HG03175 (cell line): ENCODE results near the gene PGAM5.

Experiments
- ATAC-seq: cut with Tn5 transposase; IDR thresholded peaks from one replicate; pipeline ENCODE4 v1.9.1; 2021; ENCODE audit warnings: mild to moderate bottlenecking, moderate library complexity; ENCODE audit not compliant: unreplicated experiment

Gene PGAM5

GRCh38 chr12:132710405-132711079, at the start of gene PGAM5:
PGAM5 (plus strand) TSS chr12:132710842; CDS start chr12:132710877, 35 bp downstream.
- ATAC-seq = peak; percentile 89

GRCh38 chr12:132660996-132661395, 49.6 kb upstream of the PGAM5 start:
- ATAC-seq = no peak

- no peak for ATAC-seq
These were observed 48.7 kb upstream of the PGAM5 start for GRCh38 chr12:132661972-132662371.

- ATAC-seq = no peak
These were observed 47.5 kb upstream of the PGAM5 start for GRCh38 chr12:132662901-132663755.

DNA sequence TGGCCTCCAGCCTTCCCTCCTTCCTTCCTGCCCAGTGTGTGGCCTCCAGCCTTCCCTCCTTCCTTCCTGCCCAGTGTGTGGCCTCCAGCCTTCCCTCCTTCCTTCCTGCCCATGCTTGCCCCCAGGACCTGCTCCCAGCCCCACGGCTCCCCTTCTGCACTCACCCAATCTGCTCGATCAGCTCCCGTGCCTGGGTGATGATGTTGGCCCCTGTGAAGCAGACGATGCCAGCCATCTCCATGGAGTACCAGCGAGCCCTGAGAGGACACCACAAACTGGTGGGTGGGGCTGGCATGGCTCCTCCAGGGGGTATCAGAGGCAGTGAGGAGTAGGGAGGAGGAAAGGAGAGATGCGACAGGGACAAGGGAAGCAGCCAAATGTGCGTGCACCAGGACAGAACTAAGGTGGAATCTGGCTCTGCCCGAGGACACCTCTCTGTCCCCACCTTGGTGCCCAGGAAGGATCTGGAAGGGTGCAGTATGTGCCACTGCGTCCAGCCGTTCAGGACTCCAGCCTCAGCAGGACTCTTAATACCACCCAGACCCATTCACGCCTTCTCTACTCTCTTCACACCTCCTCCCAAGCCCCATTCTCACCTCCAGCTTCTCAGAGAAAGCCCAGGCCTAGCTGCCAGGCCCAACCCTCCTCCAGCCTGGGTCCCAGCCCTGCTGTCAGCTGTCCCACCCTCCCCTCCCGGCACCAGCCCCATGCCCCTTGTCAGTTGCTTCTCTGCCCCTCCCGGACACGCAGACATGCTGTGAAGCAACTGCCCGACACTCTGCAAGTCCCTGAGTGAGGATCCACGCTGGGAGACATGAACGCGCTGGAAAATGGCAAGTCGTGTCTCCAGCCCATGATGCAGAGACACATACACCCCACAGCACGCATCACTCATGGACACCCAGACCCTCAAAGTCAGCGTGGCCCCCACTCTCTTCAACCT, 46.2 kb upstream of the PGAM5 start:
- no peak for ATAC-seq

GRCh38 chr12:132665149-132665491, 45.5 kb upstream of the PGAM5 start:
- no peak for ATAC-seq

GRCh38 chr12:132665794-132666193, 44.8 kb upstream of the PGAM5 start:
- ATAC-seq = no peak

DNA sequence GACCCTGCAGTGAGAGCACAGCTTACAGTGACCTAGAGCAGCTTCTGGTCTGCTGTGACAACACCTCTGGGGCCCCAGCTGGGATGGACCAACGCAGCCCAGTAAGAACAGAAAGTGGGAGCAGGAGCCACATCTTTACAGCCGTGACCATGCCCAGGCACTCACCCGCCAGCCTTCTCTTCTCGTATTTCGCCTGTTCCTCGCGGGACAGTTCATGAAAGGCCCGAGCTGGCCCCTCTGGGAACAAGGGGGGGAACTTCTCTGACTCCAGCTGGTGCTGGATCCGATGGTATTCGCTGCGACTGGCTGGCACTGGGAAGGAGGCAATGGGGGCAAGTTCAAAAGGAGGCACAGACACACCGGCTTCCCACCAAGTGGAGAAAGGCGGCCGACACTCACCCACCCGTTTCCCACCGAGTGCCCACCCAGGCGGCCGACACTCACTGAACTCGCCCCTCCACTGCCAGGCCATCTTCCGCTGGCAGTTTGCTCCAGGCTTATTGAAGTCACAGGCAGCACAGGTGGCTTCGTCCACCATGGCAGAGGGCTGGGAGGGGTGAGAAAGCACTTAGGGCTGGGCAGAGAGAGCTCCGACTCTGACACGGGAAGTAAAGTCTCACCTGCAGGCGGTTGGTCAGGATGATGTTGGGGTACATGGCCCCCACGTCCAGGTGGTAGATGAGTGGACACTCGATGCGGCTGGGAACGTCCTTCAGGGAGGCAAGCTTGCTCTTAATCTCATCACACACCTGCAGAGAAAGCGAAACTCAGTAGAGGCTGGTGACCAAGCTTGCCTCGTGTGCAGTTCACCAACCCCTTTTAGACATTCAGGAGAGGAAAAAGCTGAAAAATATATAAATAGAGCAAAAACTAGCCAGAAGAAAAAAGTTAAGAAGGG, 42.2 kb upstream of the PGAM5 start:
- no peak for ATAC-seq

DNA sequence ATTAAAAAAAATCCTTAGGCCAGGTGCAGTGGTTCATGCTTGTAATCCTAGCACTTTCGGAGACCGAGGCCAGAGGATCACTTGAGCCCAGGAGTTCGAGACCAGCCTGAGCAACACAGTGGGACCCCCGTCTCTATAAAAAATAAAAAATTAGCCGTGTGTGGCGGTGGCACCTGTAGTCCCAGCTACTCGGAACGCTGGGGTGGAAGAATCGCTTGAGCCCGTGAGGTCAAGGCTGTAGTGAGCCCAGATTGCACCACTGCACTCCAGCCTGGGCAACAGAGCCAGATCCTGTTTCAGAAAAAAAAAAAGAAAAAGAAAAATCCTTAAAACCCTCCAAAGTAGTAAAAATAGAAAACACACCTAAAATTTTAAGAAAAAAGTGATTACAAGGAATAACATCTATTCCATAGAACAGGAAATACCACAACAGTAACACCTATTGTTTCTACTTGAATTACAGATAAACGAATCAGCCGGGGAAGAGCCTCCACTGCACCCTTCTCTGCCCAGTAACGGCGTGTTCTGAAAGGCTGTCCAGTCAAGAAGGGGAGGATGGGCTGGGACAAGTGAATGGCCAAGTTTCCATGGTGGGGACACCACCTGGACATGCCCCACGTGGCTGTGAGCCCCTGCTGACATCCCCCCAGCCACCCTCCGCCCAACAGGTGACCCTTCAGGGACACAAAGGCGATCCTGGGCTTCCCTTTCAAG, 41.3 kb upstream of the PGAM5 start:
- ATAC-seq = no peak

GRCh38 chr12:132672116-132672515, 38.5 kb upstream of the PGAM5 start:
- ATAC-seq = no peak

GRCh38 chr12:132672678-132673077, 38.0 kb upstream of the PGAM5 start:
- ATAC-seq = no peak

DNA sequence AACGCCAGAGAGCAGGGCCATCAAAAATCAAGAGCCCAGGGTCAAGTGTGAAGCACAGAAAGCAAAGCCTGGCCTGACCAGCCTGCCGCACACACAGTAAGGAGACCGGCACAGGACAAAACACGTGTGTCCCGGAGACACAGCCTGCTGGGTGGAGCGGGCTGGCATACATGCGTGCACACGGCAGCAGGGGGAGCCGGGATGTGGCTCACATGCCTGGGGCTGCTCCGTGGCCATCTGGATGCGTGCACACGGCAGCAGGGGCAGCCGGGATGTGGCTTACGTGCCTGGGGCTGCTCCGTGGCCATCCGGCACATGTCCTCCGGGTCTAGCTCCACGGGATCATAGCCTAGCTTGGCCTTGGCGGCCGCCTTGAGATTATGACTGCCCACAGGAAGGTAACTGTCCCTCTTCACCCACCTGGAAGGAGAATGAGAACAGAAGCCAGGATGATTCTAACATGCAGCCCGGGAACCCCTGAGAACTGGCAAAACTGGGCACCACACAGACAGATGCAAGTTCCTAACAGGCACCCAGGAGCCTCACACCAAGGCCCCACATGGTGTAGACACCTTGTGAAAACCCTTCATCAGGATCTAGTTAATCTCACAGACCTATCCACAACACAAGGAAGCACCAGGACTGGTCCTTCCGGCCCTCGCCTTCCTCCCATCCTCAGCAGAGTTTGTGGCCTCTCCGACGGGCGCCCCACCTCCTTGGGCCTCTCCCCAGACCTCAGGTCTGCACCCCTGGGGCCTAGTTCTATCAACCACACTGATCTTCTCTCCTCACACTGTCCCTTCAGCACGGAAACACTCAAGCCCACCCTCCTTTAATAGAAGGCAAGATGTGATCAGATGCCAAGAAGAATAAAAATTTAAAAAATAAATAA, 37.1 kb upstream of the PGAM5 start:
- no peak for ATAC-seq

- no peak for ATAC-seq
These were observed 36.1 kb upstream of the PGAM5 start for GRCh38 chr12:132674561-132674960.

DNA sequence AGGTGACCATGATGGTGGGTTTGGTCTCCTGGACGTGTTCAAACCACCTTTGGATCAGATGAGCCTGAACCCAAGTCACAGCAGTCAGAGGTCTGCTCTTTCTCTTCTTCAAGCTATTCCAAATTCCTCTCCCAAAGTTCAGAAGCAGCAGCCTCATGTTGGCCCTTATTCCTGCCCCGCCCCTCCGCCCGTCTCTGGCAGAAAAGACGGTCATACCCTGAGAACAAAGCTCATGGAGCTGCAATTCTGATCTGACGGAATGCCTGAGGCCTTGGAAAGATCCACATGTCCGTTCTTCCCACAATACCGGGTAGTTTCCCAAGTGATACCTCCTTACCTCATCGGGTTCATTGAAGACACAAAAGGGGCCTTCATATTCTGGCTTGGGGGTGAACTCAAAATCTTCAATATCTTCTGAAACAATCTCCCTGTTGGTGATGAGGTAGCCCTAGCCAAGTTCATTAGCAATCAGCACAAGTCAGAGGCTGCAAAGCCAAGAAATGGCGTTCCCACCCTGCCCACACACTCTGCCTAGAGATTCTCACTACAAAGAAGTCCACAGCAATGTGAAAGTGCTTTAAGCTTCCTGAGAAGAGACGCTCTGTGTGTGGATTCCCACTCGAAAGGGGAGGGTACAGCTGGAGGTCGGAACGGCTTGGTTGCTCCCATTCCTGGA, 34.7 kb upstream of the PGAM5 start:
- no peak for ATAC-seq

DNA sequence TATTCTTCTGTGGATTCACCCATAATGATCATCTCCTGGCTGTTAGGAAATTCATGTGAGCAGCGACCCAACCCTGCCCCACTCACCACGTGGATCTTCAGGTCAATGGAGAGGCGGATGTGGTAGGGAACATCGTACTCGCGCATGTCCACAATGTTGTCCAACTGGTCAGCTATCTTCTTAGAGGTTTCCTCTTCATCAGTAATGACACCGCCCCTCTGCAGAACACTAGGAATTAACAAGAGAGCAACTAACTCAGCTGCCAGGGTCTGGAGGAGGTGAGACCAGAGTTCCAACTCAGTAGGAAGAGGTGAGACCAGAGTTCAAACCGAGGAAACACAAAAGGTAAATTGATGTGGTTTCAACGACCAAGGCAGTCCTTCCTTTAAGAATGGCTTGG, 33.1 kb upstream of the PGAM5 start:
- ATAC-seq = no peak

GRCh38 chr12:132685400-132685799, 25.2 kb upstream of the PGAM5 start:
- no peak for ATAC-seq

- peak; percentile 22 for ATAC-seq
These were observed 23.8 kb upstream of the PGAM5 start for GRCh38 chr12:132686825-132687210.
